BLaER1 treated with 17β-estradiol and CSF1 and Interleukin-3, amounts not matched to agents 10 nM and 100 nM (cell line): Measurements from ENCODE around the gene ARHGAP42.
A peak's percentile ranks its signal among the peaks of the same experiment; 100 is the strongest.

Source experiments
- H3K27ac ChIP-seq, 11 experiments: shearing (Covaris generic); formaldehyde crosslinking; 2 replicates each; pipeline ENCODE4 v1.8.1; 2022
- H3K27me3 ChIP-seq, 11 experiments: shearing (Covaris generic); formaldehyde crosslinking; 2 replicates each; pipeline ENCODE4 v1.8.1; 2022
- H3K36me3 ChIP-seq, 11 experiments: shearing (Covaris generic); formaldehyde crosslinking; 2 replicates each; pipeline ENCODE4 v1.8.1; 2022
- H3K4me1 ChIP-seq, 10 experiments: shearing (Covaris generic); formaldehyde crosslinking; 2 replicates each; pipeline ENCODE4 v1.8.1; 2022
- H3K4me2 ChIP-seq, 11 experiments: shearing (Covaris generic); formaldehyde crosslinking; 2 replicates each; pipeline ENCODE4 v1.8.1; 2022
- H3K4me3 ChIP-seq, 10 experiments: shearing (Covaris generic); formaldehyde crosslinking; 2 replicates each; pipeline ENCODE4 v1.8.1; 2022
- H3K9ac ChIP-seq, 11 experiments: shearing (Covaris generic); formaldehyde crosslinking; 2 replicates each; pipeline ENCODE4 v1.8.1; 2022
- H3K9me3 ChIP-seq, 11 experiments: shearing (Covaris generic); formaldehyde crosslinking; replicated peaks in 1 of 11; 2 replicates each; pipeline ENCODE4 v1.8.1; 2022
- H4K20me1 ChIP-seq, 11 experiments: shearing (Covaris generic); formaldehyde crosslinking; 2 replicates each; pipeline ENCODE4 v1.8.1; 2022
- Cebpa-rat ChIP-seq, 11 experiments: shearing (Covaris generic); IDR thresholded peaks; 2 replicates each; pipeline ENCODE4 v1.8.1; 2022

ARHGAP42 gene

DNA sequence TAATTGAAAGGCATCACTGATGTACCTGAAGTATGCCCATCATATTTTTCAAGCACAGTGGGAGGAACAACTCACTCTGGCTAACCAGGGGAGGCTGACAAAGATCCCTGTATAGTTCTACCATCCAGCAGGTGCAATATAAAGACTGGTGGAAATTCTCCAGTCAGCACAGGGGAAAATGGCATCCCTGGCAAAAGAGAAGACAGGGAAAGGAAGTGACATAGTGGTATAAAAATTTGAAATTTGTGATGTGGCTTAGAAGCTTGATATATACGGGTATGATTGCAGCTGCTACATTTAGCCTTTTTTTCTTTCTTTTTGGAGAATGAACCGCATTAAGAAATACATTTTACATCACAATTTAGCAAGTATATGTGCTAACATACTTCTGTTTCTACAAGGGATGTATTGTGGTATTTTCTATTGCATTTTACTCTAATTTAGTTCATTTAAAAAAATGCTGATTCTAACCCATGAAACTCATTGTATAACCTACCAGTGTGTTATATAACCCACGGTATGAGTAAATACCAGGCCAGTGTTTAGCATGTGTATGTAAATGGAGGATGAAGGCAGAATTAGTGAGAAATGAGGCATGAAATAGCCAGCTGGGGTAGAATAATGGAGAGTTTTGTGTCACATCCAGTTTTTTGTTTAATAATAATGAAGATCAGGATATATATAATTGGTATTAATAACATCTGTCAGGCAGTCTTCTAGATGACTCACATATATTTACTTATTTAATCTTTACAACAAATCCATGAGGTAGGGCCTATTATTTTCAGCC, 186.1 kb downstream of the ARHGAP42 start:
- Histone ChIP-seq H3K9ac (no peak overlapping the region), H3K4me3 (no peak overlapping the region), H3K27ac (no peak overlapping the region), H3K4me2 (no peak overlapping the region), H3K36me3 (peaks cover 0 to 4% (median 0%) of the 10 kb centered on the region in 11 experiments; a peak in 1 of 22 replicates), H4K20me1 (no peaks in the 10 kb centered on the region), H3K9me3 (no peaks in the 10 kb centered on the region), H3K27me3 (no peaks in the 10 kb centered on the region), H3K4me1 (peaks cover 0 to 5% (median 2%) of the 10 kb centered on the region in 10 experiments; a peak in 13 of 20 replicates)
- TF ChIP-seq Cebpa-rat (IDR thresholded peaks at IDR 0.05): no peak

DNA sequence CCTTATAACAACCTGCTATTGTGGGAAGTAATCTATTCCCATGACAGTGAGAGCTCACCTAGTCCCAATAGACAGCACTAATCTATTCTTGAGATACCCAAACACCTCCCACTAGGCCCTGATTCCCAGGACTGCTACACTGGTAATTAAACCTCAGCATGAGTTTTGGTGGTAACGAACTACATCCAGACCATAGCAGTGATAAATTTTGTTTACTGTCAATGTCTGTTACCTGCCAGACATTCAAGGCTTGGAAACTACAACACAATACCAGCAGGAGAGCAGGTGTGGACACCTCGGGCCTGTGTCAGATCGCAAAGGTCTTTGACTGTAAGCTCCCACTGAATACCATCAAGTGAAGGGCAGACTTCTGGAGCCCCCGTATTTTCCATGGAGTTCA, 187.1 kb downstream of the ARHGAP42 start:
- Histone ChIP-seq H4K20me1 (no peaks in the 10 kb centered on the region), H3K27ac (no peak overlapping the region), H3K36me3 (peaks cover 0 to 4% (median 0%) of the 10 kb centered on the region in 11 experiments; a peak in 1 of 22 replicates), H3K4me2 (no peak overlapping the region), H3K4me3 (no peak overlapping the region), H3K9me3 (no peaks in the 10 kb centered on the region), H3K9ac (no peak overlapping the region), H3K27me3 (no peaks in the 10 kb centered on the region), H3K4me1 (peaks cover 2 to 16% (median 12%) of the 10 kb centered on the region in 10 experiments; a peak in 18 of 20 replicates)
- no peak for TF ChIP-seq Cebpa-rat (IDR thresholded peaks at IDR 0.05)

DNA sequence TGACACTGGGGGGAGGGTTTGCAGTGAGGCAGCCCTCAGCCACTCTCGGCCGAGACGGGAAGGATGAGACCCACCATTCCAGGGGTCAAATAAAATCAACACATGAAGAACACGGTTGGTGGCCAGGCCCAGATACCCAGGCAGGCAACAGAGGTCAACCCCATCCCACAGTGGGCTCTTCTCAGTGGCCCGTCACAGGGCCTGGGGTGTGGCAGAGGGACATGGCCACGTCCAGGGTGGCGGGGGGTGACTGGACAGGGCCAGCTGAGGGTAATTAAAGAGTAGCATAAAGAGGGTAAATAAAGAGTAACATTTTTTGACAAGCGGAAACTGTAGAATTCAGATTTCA, 188.4 kb downstream of the ARHGAP42 start:
- Histone ChIP-seq H3K36me3 (peaks cover 0 to 4% (median 0%) of the 10 kb centered on the region in 11 experiments; a peak in 1 of 22 replicates), H3K27ac (no peak overlapping the region), H4K20me1 (no peaks in the 10 kb centered on the region), H3K27me3 (no peaks in the 10 kb centered on the region), H3K9me3 (peaks cover 3 to 7% (median 5%) of the 10 kb centered on the region in 11 experiments; a peak in 10 of 22 replicates), H3K4me3 (no peak overlapping the region), H3K4me1 (peaks cover 7 to 23% (median 18%) of the 10 kb centered on the region in 10 experiments; a peak in 18 of 20 replicates), H3K4me2 (no peak overlapping the region), H3K9ac (no peak overlapping the region)
- no peak for TF ChIP-seq Cebpa-rat (IDR thresholded peaks at IDR 0.05)

DNA sequence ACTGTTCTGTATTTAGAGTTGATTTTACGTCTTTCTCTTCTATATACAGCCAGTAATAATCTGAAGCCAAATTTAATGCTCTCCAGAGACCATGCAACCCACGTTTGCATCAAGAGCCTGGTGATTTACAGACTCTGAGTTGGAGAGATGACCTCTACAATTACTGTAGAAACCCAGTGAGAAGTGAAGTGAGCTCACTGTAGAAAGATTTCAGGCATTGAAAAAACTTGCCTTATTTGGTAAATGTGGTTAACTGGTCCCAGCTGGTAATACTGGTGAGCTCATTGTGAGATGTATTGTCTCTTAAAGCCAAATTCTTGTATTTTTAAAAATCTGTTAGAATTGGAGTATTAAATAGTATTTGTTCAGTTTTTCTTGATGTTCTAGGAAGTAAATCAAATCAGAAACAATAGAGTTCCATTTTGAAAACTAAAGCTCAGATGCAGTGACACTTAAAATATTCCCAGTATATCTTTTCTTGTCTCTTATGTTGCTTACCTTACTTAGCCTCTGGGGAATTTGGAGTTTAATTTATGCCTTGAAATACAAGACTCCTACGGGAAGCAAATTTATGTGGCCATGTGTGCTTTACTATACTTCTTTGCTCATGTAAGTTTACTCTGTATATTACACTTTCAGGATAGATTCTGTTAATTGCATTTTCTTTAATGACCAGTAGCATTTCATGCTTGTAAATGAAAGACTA, 189.9 kb downstream of the ARHGAP42 start:
- no peaks in the 10 kb centered on the region for H3K27me3 ChIP-seq
- no peak for TF ChIP-seq Cebpa-rat (IDR thresholded peaks at IDR 0.05)
- no peaks in the 10 kb centered on the region for H4K20me1 ChIP-seq
- no peak overlapping the region for H3K9ac ChIP-seq
- no peak overlapping the region; a peak in 1 of 22 replicates for H3K27ac ChIP-seq
- H3K4me1 ChIP-seq: peaks cover 7 to 23% (median 18%) of the 10 kb centered on the region in 10 experiments; a peak in 18 of 20 replicates
- H3K4me2 ChIP-seq: no peak overlapping the region
- H3K4me3 ChIP-seq: no peak overlapping the region
- H3K36me3 ChIP-seq: peaks cover 0 to 4% (median 0%) of the 10 kb centered on the region in 11 experiments; a peak in 1 of 22 replicates
- peaks cover 6 to 20% (median 15%) of the 10 kb centered on the region in 11 experiments; a peak in 14 of 22 replicates for H3K9me3 ChIP-seq

DNA sequence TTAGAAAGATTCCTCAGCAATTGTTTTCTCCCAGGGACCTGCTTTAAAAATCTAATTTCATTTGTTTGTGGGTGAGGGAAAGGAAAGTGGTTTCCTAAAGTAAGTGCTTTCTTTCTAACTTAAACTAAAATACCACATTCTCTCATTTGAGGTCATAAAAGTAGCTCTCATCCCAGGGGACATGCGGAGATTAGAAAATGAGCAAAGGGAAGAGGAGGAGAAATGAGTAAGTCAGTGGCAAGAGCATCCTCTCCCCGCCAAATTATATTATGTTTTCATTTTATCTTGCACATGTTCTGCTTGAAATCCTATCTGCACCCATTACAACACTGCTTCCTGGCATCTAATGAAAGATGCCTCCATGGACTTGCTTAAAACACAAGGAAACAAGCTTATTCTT, 191.4 kb downstream of the ARHGAP42 start:
- peaks cover 0 to 4% (median 0%) of the 10 kb centered on the region in 11 experiments; a peak in 1 of 22 replicates for H3K36me3 ChIP-seq
- H3K4me1 ChIP-seq: peaks cover 7 to 23% (median 18%) of the 10 kb centered on the region in 10 experiments; a peak in 18 of 20 replicates
- H3K4me3 ChIP-seq: no peak overlapping the region
- H3K27ac ChIP-seq: peak overlapping the region in 3 of 11 experiments; percentile 22 to 37 (median 31); a peak in 3 of 22 replicates
- peak overlapping the region in 8 of 11 experiments; percentile 32 to 53 (median 46); a peak in 15 of 22 replicates for H3K4me2 ChIP-seq
- no peak for TF ChIP-seq Cebpa-rat (IDR thresholded peaks at IDR 0.05)
- H3K9me3 ChIP-seq: peaks cover 6 to 21% (median 15%) of the 10 kb centered on the region in 11 experiments; a peak in 14 of 22 replicates
- no peak overlapping the region for H3K9ac ChIP-seq
- H3K27me3 ChIP-seq: no peaks in the 10 kb centered on the region
- no peaks in the 10 kb centered on the region for H4K20me1 ChIP-seq

DNA sequence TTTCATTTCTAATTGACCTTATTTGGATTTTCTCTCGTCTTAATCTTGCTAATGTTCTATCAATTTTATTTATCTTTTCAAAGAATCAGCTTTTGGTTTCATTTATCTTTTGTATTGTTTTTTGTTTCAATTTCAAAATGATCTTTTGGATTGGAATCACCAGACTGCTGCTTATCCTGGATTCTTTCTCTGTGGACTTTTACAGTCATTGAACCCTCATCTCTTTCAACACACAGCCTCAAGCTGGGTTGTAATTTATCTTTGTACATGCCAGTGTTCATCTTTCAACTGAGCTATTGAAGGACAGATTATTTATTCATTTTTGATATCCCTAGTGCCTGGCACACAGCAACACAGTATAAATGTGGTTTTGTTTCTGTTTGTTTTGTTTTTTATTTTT, 195.9 kb downstream of the ARHGAP42 start:
- H3K9ac ChIP-seq: no peak overlapping the region
- no peaks in the 10 kb centered on the region for H3K36me3 ChIP-seq
- no peak overlapping the region for H3K4me2 ChIP-seq
- no peak overlapping the region for H3K27ac ChIP-seq
- H3K27me3 ChIP-seq: no peaks in the 10 kb centered on the region
- no peak for TF ChIP-seq Cebpa-rat (IDR thresholded peaks at IDR 0.05)
- H3K4me1 ChIP-seq: peaks cover 7 to 19% (median 17%) of the 10 kb centered on the region in 10 experiments; a peak in 18 of 20 replicates
- H4K20me1 ChIP-seq: no peaks in the 10 kb centered on the region
- H3K9me3 ChIP-seq: peaks cover 6 to 21% (median 15%) of the 10 kb centered on the region in 11 experiments; a peak in 14 of 22 replicates
- no peak overlapping the region for H3K4me3 ChIP-seq

DNA sequence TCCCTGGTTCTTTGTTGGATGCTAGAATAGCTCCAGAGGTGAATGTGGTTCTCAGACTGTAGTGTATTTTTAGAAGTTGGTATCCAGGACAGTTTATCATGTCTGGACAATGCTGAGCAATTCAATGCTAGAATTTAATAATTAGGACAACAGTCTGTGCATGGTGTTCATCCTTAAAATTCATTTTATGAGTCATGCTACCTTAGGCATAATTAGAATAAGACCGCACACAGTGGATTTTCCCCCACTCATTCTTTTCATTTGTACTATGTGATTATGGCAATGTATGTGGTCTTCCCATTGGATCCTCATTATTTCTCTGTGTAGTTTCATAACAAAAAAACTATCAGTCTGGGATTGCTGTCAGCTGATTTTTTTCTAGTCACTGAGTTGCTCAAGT, 196.7 kb downstream of the ARHGAP42 start:
- Histone ChIP-seq H3K27ac (no peak overlapping the region), H3K27me3 (no peaks in the 10 kb centered on the region), H3K4me2 (no peak overlapping the region), H3K9me3 (peaks cover 6 to 21% (median 15%) of the 10 kb centered on the region in 11 experiments; a peak in 14 of 22 replicates), H3K36me3 (no peaks in the 10 kb centered on the region), H3K4me1 (peaks cover 7 to 10% (median 9%) of the 10 kb centered on the region in 10 experiments; a peak in 18 of 20 replicates), H3K4me3 (no peak overlapping the region), H4K20me1 (no peaks in the 10 kb centered on the region), H3K9ac (no peak overlapping the region)
- no peak for TF ChIP-seq Cebpa-rat (IDR thresholded peaks at IDR 0.05)

DNA sequence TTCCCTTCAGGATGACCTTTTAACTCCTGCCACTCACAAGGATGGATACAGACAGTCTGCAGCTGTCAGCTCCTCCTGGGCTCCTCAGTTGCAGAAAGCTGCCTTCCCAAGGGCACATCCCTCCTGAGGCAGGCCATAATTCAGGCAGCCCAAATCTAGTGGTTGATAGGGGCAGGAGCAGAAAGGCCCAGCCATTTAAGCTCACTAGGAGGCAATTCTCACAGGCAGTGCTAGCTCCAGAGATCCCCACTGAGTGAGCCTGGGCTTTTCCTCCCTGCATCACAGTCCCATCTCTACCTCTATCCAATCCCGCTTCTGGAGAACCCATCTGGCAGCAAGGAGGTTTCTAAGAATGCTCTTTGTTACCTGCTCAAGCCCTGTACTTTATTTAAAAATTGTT, 200.6 kb downstream of the ARHGAP42 start:
- Histone ChIP-seq H3K4me1 (no peaks in the 10 kb centered on the region), H3K27me3 (no peaks in the 10 kb centered on the region), H4K20me1 (no peaks in the 10 kb centered on the region), H3K27ac (no peak overlapping the region), H3K36me3 (no peaks in the 10 kb centered on the region), H3K4me3 (no peak overlapping the region), H3K9me3 (0 out of 22 replicates have a peak, but pooled peaks cover 0 to under 1% (median 0%) of the 10 kb centered on the region in 11 experiments), H3K4me2 (no peak overlapping the region), H3K9ac (no peak overlapping the region)
- TF ChIP-seq Cebpa-rat (IDR thresholded peaks at IDR 0.05): no peak

DNA sequence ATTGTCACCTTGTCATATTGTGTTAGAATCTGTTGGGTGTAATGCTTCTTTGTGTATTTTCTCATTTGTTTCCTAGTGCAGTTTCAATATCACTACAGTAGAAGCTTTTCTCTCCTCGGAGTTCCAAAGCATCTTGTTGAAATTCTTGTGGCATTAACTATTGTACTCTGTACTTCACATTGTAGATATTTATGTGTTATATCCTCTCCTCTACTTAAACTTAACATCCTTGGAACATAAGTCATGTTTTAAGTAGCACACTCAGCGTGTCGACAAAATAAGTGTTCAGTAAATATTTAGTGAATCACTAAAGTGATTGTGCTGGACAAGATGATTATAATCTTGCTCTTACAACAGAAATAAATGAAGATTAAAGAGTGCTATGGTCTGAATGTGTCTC, 201.7 kb downstream of the ARHGAP42 start:
- Histone ChIP-seq H3K4me2 (no peak overlapping the region), H3K9me3 (no peaks in the 10 kb centered on the region), H3K27me3 (no peaks in the 10 kb centered on the region), H3K36me3 (no peaks in the 10 kb centered on the region), H4K20me1 (no peaks in the 10 kb centered on the region), H3K4me1 (no peaks in the 10 kb centered on the region), H3K4me3 (no peak overlapping the region), H3K27ac (no peak overlapping the region), H3K9ac (no peak overlapping the region)
- TF ChIP-seq Cebpa-rat (IDR thresholded peaks at IDR 0.05): no peak
